ENCODE results near the gene SMOC2.

SMOC2 gene

GRCh38 chr6:168452685-168453377, 11.8 kb downstream of the SMOC2 start:
- no peak overlapping the region for H3K4ac ChIP-seq (ENCODE audit: low read depth, low read length)
- no CpG with 5 or more reads among the region's 18 CpGs for WGBS (ENCODE audit: extremely low coverage, insufficient coverage, low lambda C conversion rate)
- no peak for DNase-seq

GRCh38 chr6:168455847-168456530, 15.0 kb downstream of the SMOC2 start:
- Histone ChIP-seq H4K8ac (ENCODE audit: low read depth, low read length) (no peak overlapping the region), H3K18ac (ENCODE audit: low read length) (no peak overlapping the region), H2AK5ac (ENCODE audit: low read length) (no peak overlapping the region), H3K4me3 (ENCODE audit: low read length) (no peak overlapping the region), H3K56ac (ENCODE audit: low read length) (no peak overlapping the region), H3K23ac (ENCODE audit: low read length) (no peak overlapping the region), H2BK15ac (replicated peaks; ENCODE audit: low read depth) (no peak overlapping the region), H3K79me1 (ENCODE audit: low read length) (no peaks in the 10 kb centered on the region), H3K27me3 (ENCODE audit: insufficient read depth, low read length, poor library complexity) (no peaks in the 10 kb centered on the region), H3K9ac (ENCODE audit: low read length) (no peak overlapping the region), H3K79me2 (ENCODE audit: control insufficient read depth, insufficient read depth, low read length) (no peaks in the 10 kb centered on the region), H2BK120ac (ENCODE audit: low read depth, low read length) (no peak overlapping the region), H4K5ac (ENCODE audit: low read length) (no peak overlapping the region), H3K4me1 (ENCODE audit: control insufficient read depth, low read depth, low read length) (no peaks in the 10 kb centered on the region), H3K4me2 (ENCODE audit: low read length) (no peak overlapping the region), H3K27ac (ENCODE audit: low read depth, low read length) (no peak overlapping the region), H3K36me3 (ENCODE audit: control insufficient read depth, insufficient read depth, low read length) (no peaks in the 10 kb centered on the region), H2BK5ac (ENCODE audit: low read length) (no peak overlapping the region), H3K4ac (ENCODE audit: low read depth, low read length) (no peak overlapping the region)
- WGBS (ENCODE audit: extremely low coverage, insufficient coverage, low lambda C conversion rate): no CpG with 5 or more reads among the region's 32 CpGs
- no peak for DNase-seq

More at GRCh38 chr6:168452685-168453377, 11.8 kb downstream of the SMOC2 start:
- peak overlapping the region; percentile 51 for H3K56ac ChIP-seq (ENCODE audit: low read length)
- H3K27ac ChIP-seq (ENCODE audit: low read depth, low read length): no peak overlapping the region
- no peak overlapping the region for H2BK15ac ChIP-seq (replicated peaks; ENCODE audit: low read depth)
- no peaks in the 10 kb centered on the region for H3K4me1 ChIP-seq (ENCODE audit: control insufficient read depth, low read depth, low read length)
- no peaks in the 10 kb centered on the region for H3K27me3 ChIP-seq (ENCODE audit: insufficient read depth, low read length, poor library complexity)
- no peak overlapping the region for H3K4me2 ChIP-seq (ENCODE audit: low read length)
- H3K4me3 ChIP-seq (ENCODE audit: low read length): no peak overlapping the region
- H3K9ac ChIP-seq (ENCODE audit: low read length): no peak overlapping the region
- no peaks in the 10 kb centered on the region for H3K36me3 ChIP-seq (ENCODE audit: control insufficient read depth, insufficient read depth, low read length)
- no peak overlapping the region for H3K18ac ChIP-seq (ENCODE audit: low read length)
- H3K79me1 ChIP-seq (ENCODE audit: low read length): no peaks in the 10 kb centered on the region
- no peak overlapping the region for H2BK120ac ChIP-seq (ENCODE audit: low read depth, low read length)
- H3K23ac ChIP-seq (ENCODE audit: low read length): no peak overlapping the region
- H4K8ac ChIP-seq (ENCODE audit: low read depth, low read length): no peak overlapping the region
- H2AK5ac ChIP-seq (ENCODE audit: low read length): no peak overlapping the region
- H2BK5ac ChIP-seq (ENCODE audit: low read length): no peak overlapping the region
- no peaks in the 10 kb centered on the region for H3K79me2 ChIP-seq (ENCODE audit: control insufficient read depth, insufficient read depth, low read length)
- H4K5ac ChIP-seq (ENCODE audit: low read length): no peak overlapping the region

DNA sequence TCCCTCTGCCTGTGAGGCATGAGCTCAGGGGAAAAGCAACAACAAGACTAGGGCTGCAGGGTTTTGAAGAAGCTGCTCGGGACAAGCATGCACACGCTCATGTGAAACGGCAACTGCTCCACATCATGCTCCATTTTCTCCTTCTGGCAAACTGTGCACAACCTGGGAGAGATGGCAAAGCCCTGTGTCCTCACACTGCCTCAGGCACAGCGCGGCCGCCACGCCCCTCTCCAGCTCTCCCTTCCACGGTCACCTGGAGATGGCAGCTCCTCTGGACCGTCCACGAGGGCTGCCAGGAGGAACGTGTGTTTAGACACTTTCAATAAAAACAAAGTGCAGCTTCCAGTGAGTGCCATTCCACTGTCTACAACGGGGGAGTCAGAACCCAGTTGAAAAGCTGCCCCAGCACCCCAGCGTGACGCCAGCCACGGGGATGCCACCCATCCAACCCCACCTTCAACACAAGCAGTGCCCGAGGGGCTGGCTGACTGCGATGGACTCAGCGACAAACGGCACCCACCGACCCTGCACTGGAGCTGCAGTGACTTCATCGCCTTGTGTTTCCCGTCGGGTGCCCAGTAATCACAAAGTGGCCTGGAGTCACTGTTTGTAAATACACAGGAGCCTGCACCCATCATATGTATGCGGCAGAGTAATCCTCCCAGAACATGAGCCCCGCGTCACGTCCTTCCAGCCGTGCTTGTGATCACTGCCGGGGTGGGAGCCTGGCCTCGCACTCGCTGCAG, 16.1 kb downstream of the SMOC2 start:
- Histone ChIP-seq H2BK5ac (ENCODE audit: low read length) (no peak overlapping the region), H2BK15ac (replicated peaks; ENCODE audit: low read depth) (no peak overlapping the region)

DNA sequence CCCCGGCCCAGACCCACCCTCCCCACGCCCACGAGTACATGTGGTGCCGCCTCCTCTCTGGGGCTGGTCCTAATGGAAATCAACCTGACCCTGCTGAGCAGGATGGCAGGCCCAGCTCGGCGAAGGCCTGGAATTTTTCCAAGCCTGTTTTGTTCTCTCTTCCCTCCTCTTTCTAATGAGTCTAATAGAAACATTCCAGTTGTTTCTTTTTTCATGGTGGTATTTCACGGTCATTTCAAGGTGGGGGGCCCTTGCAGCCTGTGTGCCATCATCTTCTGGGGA, 16.6 kb downstream of the SMOC2 start:
- no peak overlapping the region for H3K23ac ChIP-seq (ENCODE audit: low read length)
- H3K36me3 ChIP-seq (ENCODE audit: control insufficient read depth, insufficient read depth, low read length): no peaks in the 10 kb centered on the region
- H3K27me3 ChIP-seq (ENCODE audit: insufficient read depth, low read length, poor library complexity): no peaks in the 10 kb centered on the region
- no peak overlapping the region for H2BK5ac ChIP-seq (ENCODE audit: low read length)
- no peaks in the 10 kb centered on the region for H3K79me1 ChIP-seq (ENCODE audit: low read length)
- H3K9ac ChIP-seq (ENCODE audit: low read length): no peak overlapping the region
- DNase-seq: no peak
- H3K27ac ChIP-seq (ENCODE audit: low read depth, low read length): no peak overlapping the region
- no peak overlapping the region for H4K5ac ChIP-seq (ENCODE audit: low read length)
- no peak overlapping the region for H3K4ac ChIP-seq (ENCODE audit: low read depth, low read length)
- H2BK15ac ChIP-seq (replicated peaks; ENCODE audit: low read depth): no peak overlapping the region
- no peak overlapping the region for H4K8ac ChIP-seq (ENCODE audit: low read depth, low read length)
- H2BK120ac ChIP-seq (ENCODE audit: low read depth, low read length): no peak overlapping the region
- H3K4me1 ChIP-seq (ENCODE audit: control insufficient read depth, low read depth, low read length): no peaks in the 10 kb centered on the region
- H3K79me2 ChIP-seq (ENCODE audit: control insufficient read depth, insufficient read depth, low read length): no peaks in the 10 kb centered on the region
- H3K4me3 ChIP-seq (ENCODE audit: low read length): no peak overlapping the region
- H3K18ac ChIP-seq (ENCODE audit: low read length): no peak overlapping the region
- H2AK5ac ChIP-seq (ENCODE audit: low read length): no peak overlapping the region
- H3K56ac ChIP-seq (ENCODE audit: low read length): no peak overlapping the region
- WGBS (ENCODE audit: extremely low coverage, insufficient coverage, low lambda C conversion rate): no CpG with 5 or more reads among the region's 7 CpGs
- no peak overlapping the region for H3K4me2 ChIP-seq (ENCODE audit: low read length)

More for the DNA sequence above, 16.1 kb downstream of the SMOC2 start:
- H3K36me3 ChIP-seq (ENCODE audit: control insufficient read depth, insufficient read depth, low read length): no peaks in the 10 kb centered on the region
- H4K8ac ChIP-seq (ENCODE audit: low read depth, low read length): no peak overlapping the region
- no peak overlapping the region for H3K4ac ChIP-seq (ENCODE audit: low read depth, low read length)
- no peak overlapping the region for H2BK120ac ChIP-seq (ENCODE audit: low read depth, low read length)
- no CpG with 5 or more reads among the region's 31 CpGs for WGBS (ENCODE audit: extremely low coverage, insufficient coverage, low lambda C conversion rate)
- H3K9ac ChIP-seq (ENCODE audit: low read length): no peak overlapping the region
- no peak overlapping the region for H4K5ac ChIP-seq (ENCODE audit: low read length)
- H3K4me2 ChIP-seq (ENCODE audit: low read length): no peak overlapping the region
- no peaks in the 10 kb centered on the region for H3K27me3 ChIP-seq (ENCODE audit: insufficient read depth, low read length, poor library complexity)
- no peak overlapping the region for H3K4me3 ChIP-seq (ENCODE audit: low read length)
- H3K23ac ChIP-seq (ENCODE audit: low read length): no peak overlapping the region
- no peak overlapping the region for H3K27ac ChIP-seq (ENCODE audit: low read depth, low read length)
- no peak overlapping the region for H2AK5ac ChIP-seq (ENCODE audit: low read length)
- H3K4me1 ChIP-seq (ENCODE audit: control insufficient read depth, low read depth, low read length): no peaks in the 10 kb centered on the region
- H3K56ac ChIP-seq (ENCODE audit: low read length): no peak overlapping the region
- H3K79me2 ChIP-seq (ENCODE audit: control insufficient read depth, insufficient read depth, low read length): no peaks in the 10 kb centered on the region
- no peak for DNase-seq
- H3K18ac ChIP-seq (ENCODE audit: low read length): no peak overlapping the region
- H3K79me1 ChIP-seq (ENCODE audit: low read length): no peaks in the 10 kb centered on the region

- Histone ChIP-seq H2BK120ac (ENCODE audit: low read depth, low read length) (no peak overlapping the region), H3K36me3 (ENCODE audit: control insufficient read depth, insufficient read depth, low read length) (no peaks in the 10 kb centered on the region), H3K4ac (ENCODE audit: low read depth, low read length) (no peak overlapping the region), H3K23ac (ENCODE audit: low read length) (no peak overlapping the region), H3K9ac (ENCODE audit: low read length) (no peak overlapping the region), H3K4me3 (ENCODE audit: low read length) (no peak overlapping the region), H4K8ac (ENCODE audit: low read depth, low read length) (no peak overlapping the region), H3K27ac (ENCODE audit: low read depth, low read length) (no peak overlapping the region), H3K79me1 (ENCODE audit: low read length) (no peaks in the 10 kb centered on the region), H3K79me2 (ENCODE audit: control insufficient read depth, insufficient read depth, low read length) (no peaks in the 10 kb centered on the region), H3K4me1 (ENCODE audit: control insufficient read depth, low read depth, low read length) (no peaks in the 10 kb centered on the region), H2AK5ac (ENCODE audit: low read length) (no peak overlapping the region), H3K56ac (ENCODE audit: low read length) (no peak overlapping the region), H3K18ac (ENCODE audit: low read length) (no peak overlapping the region), H3K4me2 (ENCODE audit: low read length) (no peak overlapping the region), H2BK5ac (ENCODE audit: low read length) (no peak overlapping the region), H2BK15ac (replicated peaks; ENCODE audit: low read depth) (no peak overlapping the region), H4K5ac (ENCODE audit: low read length) (no peak overlapping the region), H3K27me3 (ENCODE audit: insufficient read depth, low read length, poor library complexity) (no peaks in the 10 kb centered on the region)
- WGBS (ENCODE audit: extremely low coverage, insufficient coverage, low lambda C conversion rate): no CpG with 5 or more reads among the region's 12 CpGs
- no peak for DNase-seq
Observed at GRCh38 chr6:168458101-168458500, 17.1 kb downstream of the SMOC2 start.

Measured in mesendoderm (in vitro differentiated cells).